Kidney (tissue), 14 donors: ENCODE results near the gene THSD4. TPM values are rescaled to one million over a fixed set of nuclear protein-coding genes. Genes with fewer than 3 reads are reported as not detected.

Source experiments
- DNase-seq, 5 donors: peaks; one replicate each; pipeline ENCODE4 v3.0.0-alpha.2; 2013 to 2020
- FAIRE-seq: peaks from 2 replicates; lab custom pipeline; 2012; peaks lifted over from hg19 to GRCh38; lab: Jason Lieb, UNC
- H3K27ac ChIP-seq, 2 donors: one replicate each; pipeline ENCODE4 v1.7.0; 2013; ENCODE audit warnings: low read depth in 2 of 2, low read length in 2 of 2, inconsistent platforms in 1 of 2
- H3K27me3 ChIP-seq: one replicate; pipeline ENCODE4 v1.7.1; 2013; ENCODE audit warnings: low read length, inconsistent platforms; ENCODE audit not compliant: control insufficient read depth, insufficient read depth
- H3K36me3 ChIP-seq, 3 donors: one replicate each; pipeline versions ENCODE4 v1.7.0 to v1.7.1; 2013; ENCODE audit warnings: low read length in 3 of 3, control low read depth in 1 of 3, inconsistent platforms in 1 of 3; ENCODE audit not compliant: insufficient read depth in 3 of 3, control insufficient read depth in 2 of 3
- H3K4me1 ChIP-seq, 3 donors: one replicate each; pipeline versions ENCODE4 v1.7.0 to v1.7.1; 2013; ENCODE audit warnings: low read length in 3 of 3, inconsistent platforms in 1 of 3, low read depth in 1 of 3; ENCODE audit not compliant: control insufficient read depth in 2 of 3, insufficient read depth in 2 of 3
- H3K4me3 ChIP-seq, 3 donors: one replicate each; pipeline versions ENCODE4 v1.7.0 to v1.8.1; 2013; ENCODE audit warnings: low read length in 3 of 3, control low read depth in 1 of 3, inconsistent platforms in 1 of 3
- H3K9ac ChIP-seq, 3 donors: one replicate each; pipeline versions ENCODE4 v1.7.0 to v1.7.1; 2013; ENCODE audit warnings: low read length in 3 of 3, control low read depth in 1 of 3, inconsistent platforms in 1 of 3
- H3K9me3 ChIP-seq, 3 donors: one replicate each; pipeline versions ENCODE4 v1.7.0 to v1.7.1; 2013; ENCODE audit warnings: low read length in 3 of 3, control low read depth in 1 of 3, inconsistent platforms in 1 of 3; ENCODE audit not compliant: control insufficient read depth in 2 of 3, insufficient read depth in 1 of 3
- intact Hi-C: fragments of 100-400 bp; cut with DNase I; formaldehyde crosslinking; loops from one replicate; pipeline ENCODE4 v1.11.1; 2022
- polyA plus RNA-seq: library from polyadenylated mRNA; stranded (reverse); fragments of 350-450 nt; fragmentation: Illumina TruSeq; extraction: RNeasy Lipid Tissue Mini Kit (QIAGEN cat#74804); gene quantifications from one replicate; pipeline ENCODE4 v1.2.3, GENCODE V29; 2014; ENCODE audit warnings: low read depth, low replicate concordance; ENCODE audit not compliant: insufficient read depth
- total RNA-seq: library from RNA; stranded (reverse); fragmentation: NEBNext Ultra II Directional; extraction: Animal tissue kit (Norgen Biotek cat#: 25700); gene quantifications from one replicate; pipeline ENCODE4 v1.2.1, GENCODE V29; 2021
- TF ChIP-seq, protein P1 (sequence below): IDR thresholded peaks from 3 replicates; pipeline ENCODE4 v1.5.1; 2012; ENCODE audit warnings: mild to moderate bottlenecking, moderate library complexity, borderline replicate concordance; ENCODE audit not compliant: insufficient read depth; ENCODE audit errors: extremely low read depth
- donor health status: control.
- donor health status: control.
- donor health status: control.
- donor health status: control.
- donor health status: control.
- donor health status: DM: yes; HTN: yes; CAD: no.
- donor health status: Normal renal cell carcinoma (clear cell type).

THSD4 gene
- total and polyA plus RNA-seq, 2 donors from 2014 or later = 9.4 to 36.3 TPM

- FAIRE-seq = no peak
- TF ChIP-seq, protein P1, sequence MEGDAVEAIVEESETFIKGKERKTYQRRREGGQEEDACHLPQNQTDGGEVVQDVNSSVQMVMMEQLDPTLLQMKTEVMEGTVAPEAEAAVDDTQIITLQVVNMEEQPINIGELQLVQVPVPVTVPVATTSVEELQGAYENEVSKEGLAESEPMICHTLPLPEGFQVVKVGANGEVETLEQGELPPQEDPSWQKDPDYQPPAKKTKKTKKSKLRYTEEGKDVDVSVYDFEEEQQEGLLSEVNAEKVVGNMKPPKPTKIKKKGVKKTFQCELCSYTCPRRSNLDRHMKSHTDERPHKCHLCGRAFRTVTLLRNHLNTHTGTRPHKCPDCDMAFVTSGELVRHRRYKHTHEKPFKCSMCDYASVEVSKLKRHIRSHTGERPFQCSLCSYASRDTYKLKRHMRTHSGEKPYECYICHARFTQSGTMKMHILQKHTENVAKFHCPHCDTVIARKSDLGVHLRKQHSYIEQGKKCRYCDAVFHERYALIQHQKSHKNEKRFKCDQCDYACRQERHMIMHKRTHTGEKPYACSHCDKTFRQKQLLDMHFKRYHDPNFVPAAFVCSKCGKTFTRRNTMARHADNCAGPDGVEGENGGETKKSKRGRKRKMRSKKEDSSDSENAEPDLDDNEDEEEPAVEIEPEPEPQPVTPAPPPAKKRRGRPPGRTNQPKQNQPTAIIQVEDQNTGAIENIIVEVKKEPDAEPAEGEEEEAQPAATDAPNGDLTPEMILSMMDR = no peak
- intact Hi-C loops = no loop called here
These were observed 110.6 kb downstream of the THSD4 start for GRCh38 chr15:71225851-71226250.

DNA sequence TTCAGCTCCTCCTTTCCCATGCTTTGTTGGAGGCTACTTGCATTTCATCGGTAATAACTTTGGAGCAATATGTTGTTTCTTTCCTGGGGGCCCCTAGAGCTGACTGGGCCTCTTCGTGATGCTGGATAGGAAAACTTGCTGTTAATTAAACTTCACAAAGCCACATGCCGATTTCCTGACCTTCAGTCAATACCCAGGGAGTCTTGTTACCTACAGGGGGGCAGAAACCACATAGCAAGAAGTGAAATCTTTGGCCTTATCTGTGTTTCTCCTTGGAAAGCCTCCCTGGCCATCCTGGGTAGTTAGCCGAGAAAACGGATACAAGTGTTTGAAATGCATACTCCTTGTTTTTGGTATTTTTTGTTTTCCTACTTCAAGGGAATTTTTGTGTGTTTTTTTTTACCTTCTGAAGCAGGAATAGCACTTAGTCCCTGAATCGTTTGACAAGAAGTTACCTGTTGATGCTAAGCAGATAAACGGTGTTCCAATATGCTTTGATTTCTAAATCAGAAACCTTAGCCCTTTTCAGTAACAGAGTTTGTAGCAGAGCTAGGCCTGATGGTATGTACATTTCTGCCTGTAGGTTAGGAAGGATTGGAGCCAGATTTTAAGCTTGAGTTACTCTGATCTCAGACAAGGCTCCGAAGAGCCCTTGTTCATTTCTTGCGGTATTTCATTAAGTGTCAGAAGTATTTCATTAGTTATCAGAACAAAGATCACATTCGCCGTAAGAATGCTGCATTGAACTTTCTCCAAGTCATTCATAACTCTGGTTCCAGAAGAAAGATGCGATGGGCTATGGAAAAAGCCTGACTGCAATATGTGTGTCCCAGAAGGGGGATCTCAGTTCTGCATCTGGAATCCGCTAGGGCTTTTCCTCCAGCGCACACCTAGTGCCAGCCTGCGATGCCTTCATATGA lies 111.5 kb downstream of the THSD4 start:
- Histone ChIP-seq H3K9ac (peak overlapping the region in 1 of 3 donors; percentile 17), H3K36me3 (no peaks in the 10 kb centered on the region), H3K4me1 (peaks cover 0 to 2% (median 0%) of the 10 kb centered on the region in 3 donors), H3K9me3 (no peaks in the 10 kb centered on the region), H3K4me3 (no peak overlapping the region), H3K27ac (no peak overlapping the region), H3K27me3 (no peaks in the 10 kb centered on the region)
- TF ChIP-seq, protein P1 = no peak
- FAIRE-seq (no peak), DNase-seq (no peak)
- intact Hi-C loops = no loop called here

More at GRCh38 chr15:71225851-71226250, 110.6 kb downstream of the THSD4 start:
- Histone ChIP-seq H3K4me1 (no peaks in the 10 kb centered on the region), H3K9ac (no peak overlapping the region), H3K4me3 (no peak overlapping the region), H3K36me3 (no peaks in the 10 kb centered on the region), H3K27me3 (no peaks in the 10 kb centered on the region), H3K27ac (no peak overlapping the region), H3K9me3 (no peaks in the 10 kb centered on the region)
- no peak for DNase-seq

GRCh38 chr15:71228403-71228802 lies 113.1 kb downstream of the THSD4 start:
- no peak overlapping the region for H3K4me3 ChIP-seq
- no peaks in the 10 kb centered on the region for H3K9me3 ChIP-seq
- no peak overlapping the region for H3K27ac ChIP-seq
- TF ChIP-seq, protein P1 = no peak
- H3K4me1 ChIP-seq = peaks cover 0 to 2% (median 0%) of the 10 kb centered on the region in 3 donors
- peak in 3 of 5 donors; percentile 29 to 79 (median 79) for DNase-seq
- H3K27me3 ChIP-seq = no peaks in the 10 kb centered on the region
- FAIRE-seq = no peak
- no peak overlapping the region for H3K9ac ChIP-seq
- no peaks in the 10 kb centered on the region for H3K36me3 ChIP-seq
- intact Hi-C loops = no loop called here
